Measurements from ENCODE around the gene ARL4C.

The ARL4C gene

DNA sequence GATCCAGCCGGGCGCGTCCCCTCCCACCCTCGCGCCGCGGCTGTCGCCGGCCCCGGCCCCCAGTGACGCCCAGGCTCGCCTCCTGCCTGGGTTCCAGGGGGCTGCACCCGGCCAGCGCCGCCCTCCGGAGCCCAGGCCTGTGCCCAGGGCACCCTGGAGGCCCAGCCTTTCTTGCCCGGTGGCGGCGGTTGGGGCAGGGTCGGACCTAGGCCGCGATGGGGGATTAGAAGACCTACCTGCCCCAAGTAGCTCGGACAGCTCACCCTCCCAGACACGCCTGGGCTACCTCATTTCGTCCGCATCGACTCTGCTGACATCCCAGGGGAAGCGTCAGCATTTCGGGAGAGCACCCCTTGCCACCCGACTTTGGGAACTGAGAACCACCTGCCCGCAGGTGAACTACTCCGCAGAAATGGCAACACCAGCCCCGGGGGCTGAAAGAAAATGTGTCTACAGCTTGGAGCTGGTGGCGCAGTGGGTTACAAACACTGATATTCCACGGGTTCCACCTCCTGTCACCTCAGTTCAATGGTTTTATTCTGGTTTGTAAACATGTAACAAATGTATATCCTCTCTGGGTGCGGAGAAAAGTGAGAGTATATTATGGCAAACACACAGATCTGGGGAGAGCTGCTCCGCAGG, 834 bp upstream of the ARL4C start:
- DNase-seq: no peak

DNA sequence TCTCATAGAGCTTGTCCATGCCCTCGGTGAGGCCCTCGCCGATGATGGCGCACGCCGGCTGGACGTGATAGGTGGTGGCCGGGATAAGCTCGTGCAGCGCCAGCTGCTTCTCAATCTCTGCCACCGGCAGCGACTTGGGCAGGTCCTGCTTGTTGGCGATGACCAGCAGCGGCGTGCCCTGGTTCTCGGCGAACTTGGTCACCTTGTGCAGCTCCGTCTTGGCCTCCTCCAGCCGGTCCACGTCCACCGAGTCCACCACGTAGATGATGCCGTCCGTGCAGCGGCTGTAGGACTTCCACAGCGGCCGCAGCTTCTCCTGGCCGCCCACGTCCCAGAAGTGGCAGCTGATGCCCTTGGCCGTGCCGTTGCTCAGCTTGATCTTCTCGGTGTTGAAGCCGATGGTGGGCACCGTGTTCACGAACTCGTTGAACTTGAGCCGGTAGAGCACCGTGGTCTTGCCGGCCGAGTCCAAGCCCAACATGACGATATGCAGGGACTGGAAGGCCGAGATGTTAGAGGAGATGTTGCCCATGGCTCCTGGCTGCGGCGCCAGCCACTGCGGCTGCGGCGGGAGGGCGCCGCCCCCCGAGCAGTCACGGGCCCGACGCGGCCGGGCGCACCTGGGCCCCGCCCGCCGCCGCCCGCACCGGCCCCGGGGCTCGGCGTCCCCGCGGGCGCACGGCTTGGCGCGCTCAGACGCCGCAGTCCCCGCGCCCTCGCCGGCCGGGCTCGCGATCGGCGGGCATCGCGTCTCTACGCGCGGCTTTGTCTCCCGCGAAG, 636 bp downstream of the ARL4C start:
- peak; percentile 50 for DNase-seq

DNA sequence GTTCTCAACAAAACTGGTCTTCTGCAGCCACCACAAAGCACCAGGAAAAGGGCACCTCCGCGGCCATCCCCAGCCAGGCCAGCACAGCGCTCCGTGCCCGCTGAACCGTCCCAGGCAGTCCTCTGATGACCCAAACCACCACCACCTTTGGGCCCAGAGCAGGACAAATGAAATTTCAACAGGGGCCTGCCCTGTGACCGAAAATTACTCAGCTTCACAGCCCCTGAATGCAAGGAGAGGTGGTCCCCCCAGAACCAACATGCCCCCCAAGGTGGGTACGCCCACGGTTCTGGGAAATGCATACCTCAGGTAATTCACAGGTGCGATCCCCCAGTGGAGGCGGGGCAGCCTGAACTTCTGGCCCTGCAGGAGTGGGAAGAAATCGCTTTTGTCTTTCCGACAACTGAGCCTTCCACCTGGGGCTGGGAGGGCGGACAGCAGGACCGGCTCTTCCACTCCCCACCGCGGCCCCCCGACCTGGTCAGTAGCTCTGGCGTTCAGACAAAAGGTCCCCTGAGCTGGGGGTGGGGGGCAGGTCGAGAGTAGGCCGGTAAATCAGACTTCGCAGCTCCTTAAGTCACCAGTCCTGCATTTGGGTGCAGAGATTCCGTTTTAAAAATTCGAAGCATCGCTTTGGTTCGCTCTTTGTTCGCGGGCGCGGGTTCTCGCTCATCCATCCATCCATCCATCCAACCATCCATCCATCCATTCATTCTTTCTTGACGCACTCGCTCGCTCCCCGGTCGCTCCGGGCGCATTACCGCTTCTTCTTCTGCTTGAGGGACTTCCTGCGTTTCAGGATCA, 1.4 kb downstream of the ARL4C start:
- no peak for DNase-seq

DNA sequence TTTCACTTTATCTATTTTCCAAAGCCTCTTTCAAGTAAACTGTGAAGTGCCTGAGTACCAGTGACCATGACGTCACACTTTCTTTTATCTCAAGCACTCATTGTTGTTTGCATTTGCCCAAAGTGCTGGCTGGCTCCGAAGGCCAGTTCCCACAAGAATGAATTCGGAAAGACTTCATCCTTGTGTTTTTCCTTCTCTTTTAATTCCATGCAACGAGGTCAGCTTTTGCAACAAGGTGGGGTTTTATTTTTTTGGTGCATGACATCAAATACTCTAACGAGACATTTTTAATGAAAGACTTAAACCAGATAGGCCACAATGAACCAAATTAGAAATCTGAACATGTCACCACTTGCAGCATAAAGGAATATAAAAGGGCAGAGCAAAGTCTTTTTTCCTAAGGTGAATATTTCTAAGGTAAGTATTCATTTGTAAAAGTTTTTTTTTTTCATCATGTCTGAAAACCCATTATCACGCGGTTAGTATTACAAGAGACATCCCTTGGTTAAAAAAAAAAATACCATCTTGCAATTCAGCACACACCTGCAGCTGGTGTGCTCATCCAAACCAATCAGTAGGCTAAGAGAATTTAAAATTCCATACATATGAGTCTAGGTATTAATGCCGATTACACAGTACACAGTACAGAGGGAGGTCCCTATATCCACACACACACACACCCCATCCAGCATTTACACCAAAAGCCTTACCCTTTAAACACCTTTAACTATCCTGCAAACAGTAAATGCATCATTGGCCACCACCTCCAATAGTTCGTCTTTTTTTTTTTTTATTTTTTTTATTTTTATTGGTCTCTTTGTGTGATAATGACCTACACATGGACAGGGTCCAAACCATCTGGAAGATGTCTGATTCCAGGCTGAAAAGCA, 2.3 kb downstream of the ARL4C start:
- peak; percentile 37 for DNase-seq

DNA sequence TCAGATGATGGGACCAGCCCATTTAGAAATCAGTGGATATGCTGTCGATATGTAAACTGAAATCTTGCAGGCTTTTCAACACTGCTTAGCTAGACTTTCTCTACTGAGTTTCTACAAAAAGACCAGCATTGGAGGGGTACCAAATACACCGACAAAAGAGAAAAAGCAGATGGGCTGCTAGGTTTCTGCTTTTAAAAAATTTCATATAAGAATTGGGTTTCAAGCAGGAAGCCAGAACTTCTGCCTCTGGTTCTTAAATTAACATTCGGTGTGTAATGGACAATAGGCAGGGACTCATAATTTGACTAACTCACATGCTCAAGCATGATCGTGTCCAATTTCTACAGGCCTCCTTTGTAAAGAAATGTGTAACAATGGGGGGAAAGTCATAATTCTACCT, 3.1 kb downstream of the ARL4C start:
- peak; percentile 30 for DNase-seq

DNA sequence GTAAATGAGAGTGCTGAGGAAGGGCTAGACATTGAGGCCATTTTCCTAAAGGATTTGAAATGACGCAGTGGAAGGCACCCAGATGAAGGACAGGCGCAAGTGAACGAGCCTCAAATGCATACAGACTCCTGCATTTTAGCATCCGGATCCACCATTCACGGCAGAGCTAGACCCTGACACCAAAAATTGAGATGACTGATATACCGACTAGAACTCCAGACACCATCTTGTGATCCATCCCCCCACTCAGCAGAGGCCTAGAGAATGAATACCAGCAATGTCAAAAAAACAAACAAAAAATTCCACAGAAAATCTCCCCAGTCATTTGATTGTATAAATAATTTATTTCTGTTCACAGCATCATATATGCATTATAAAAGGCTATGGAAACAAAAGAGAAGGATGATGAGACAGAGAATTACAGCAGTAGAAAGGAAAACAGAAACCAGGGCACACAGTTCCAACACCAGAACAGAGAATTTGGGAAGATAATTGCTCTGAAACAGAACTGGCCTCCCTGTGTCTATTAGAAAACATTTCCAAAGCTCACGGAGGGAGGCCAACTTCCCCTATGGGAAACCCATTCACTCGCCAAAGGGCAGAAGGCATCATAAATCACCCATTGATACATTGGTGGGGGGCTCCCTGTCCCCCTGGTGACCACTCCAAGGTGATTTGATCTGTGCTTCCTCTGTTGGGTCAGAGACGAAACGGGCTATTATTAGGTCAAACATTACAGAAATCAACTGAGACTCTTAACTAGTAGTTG, 4.0 kb downstream of the ARL4C start:
- no peak for DNase-seq

DNA sequence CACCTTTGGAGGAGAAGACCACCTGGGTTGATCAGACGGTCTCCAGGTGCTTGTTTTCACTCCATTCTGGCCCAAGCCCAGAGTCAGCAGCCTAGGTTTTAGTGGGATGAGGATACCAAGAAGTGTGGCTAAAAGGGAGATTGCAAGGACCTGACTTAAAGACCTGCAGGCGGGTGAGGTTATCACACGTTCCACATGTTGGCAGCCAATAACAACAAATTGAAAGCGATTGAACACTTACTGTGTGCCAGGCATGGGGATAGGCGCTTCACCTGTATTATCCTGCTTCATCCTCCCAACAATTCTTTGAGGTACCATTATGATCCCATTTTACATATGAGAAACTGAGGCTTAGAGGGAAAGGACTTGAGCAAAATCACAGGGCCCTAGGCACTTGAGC, 5.0 kb downstream of the ARL4C start:
- DNase-seq: peak; percentile 29

DNA sequence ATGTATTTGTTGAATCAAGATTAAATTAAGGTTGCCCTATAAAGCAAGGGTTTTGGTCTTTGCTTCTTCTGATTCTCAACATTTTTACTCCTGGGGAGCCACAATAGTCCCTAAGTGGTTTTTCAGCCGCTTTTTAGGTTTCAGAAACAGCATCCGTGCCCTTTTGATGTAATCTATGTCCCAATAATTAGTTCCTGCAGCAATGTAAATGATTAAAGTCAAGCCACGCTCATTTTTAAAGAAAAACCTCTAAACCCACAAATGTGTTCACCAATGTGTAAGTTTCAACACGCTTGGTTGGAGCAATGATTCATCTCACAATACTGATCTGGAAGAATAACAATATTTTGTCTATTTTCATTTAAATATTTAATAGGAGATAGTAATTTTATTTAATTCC, 5.6 kb downstream of the ARL4C start:
- peak; percentile 74 for DNase-seq

DNA sequence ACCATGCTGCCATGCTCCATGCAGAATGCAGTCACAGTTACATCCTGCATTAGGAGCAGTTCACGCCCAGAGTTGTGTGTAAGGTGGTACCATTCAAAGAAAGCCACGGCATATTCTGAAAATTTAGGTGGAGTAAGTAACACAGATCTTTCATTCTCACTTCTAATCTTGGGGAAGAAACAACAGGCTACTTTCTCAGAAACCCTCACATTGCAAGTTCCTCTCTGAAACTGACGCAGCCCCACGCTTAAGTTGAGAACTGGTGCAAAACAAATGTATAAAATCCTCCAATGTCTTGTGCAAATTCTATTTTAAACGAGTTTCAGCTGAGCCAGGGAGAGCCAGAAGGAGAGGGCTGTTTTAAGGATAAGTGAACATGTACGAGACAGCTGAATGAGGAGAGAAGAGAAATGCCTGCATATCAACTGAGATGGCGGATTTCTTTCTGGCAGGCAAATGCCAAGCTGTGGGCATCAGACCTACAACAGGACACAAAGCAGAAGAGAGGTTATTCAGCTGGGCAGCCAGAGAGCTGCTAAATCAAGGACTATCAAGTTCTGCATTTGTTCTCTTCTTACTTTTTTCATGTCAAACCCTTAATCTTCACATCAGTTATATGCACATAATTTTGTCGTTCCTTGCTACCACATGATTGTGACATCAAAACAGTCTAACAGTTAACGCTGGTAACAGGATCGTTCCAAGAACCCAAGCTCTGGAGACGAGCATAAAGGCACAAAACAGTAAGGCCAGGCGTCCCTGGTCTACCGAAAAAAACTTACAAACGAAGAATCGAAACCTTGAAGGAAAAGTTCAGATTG, 6.4 kb downstream of the ARL4C start:
- peak; percentile 82 for DNase-seq

DNA sequence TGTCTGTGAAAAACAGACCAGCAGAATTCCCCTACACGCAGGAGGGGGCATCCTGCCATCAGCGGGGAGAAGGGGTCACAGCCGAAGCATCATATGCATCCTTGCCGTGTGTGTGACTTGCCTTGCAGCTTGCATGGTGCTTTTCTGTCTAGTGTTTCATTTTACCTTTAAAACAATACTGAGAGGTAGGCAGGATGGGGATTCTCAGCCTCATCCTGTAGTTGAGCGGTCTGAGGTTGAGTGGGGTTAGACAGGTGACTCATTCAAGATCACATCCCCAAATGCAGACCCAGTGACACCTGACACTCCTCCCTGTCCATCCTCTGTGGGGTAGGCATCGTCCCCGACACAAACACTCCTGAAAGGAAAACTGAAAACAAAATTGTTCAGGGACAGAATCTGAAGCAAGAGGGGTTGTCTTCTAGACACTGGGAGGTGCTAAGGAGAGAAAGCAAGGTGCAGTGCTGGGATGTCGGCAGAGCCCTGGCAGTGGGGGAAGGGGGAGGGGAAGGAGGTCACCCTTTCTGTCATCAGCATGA, 7.9 kb downstream of the ARL4C start:
- DNase-seq: peak; percentile 87

DNA sequence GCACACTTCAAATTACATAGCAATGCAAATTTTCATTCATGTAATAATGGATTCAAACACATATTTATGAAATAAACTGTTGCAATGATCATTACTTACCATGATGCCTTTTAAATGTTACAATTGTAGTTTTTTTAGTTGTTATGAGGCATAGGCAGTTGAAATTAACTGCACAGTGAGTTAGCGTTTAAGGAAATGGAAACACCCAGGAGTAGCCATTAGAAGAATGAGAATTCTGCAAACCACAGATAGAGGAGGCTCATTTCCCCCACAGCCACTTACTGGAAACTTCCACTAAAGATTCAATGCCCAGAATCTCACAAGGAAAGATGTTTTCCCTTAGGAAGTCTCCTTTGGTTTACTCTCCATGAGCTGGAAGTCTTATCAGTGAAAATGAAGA, 8.4 kb downstream of the ARL4C start:
- DNase-seq: no peak

DNA sequence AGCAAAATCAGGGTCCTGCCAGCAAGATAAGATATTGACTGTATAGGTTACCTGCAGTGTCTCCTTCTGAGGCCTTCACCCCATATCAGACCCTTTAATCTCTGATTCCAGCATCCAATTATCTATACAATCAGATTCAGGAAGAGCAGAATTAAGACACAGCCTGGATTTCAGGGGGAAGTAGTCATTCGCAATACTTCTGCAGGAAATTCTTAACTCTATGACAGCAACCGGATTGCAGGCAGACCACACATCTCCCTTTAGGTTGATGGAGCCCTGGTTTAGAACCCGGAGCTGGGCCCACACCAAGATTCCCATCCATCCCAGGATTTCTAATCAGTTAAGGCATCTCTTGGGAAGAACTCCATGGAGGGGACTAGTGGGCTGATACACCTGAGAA, 9.5 kb downstream of the ARL4C start:
- no peak for DNase-seq

DNA sequence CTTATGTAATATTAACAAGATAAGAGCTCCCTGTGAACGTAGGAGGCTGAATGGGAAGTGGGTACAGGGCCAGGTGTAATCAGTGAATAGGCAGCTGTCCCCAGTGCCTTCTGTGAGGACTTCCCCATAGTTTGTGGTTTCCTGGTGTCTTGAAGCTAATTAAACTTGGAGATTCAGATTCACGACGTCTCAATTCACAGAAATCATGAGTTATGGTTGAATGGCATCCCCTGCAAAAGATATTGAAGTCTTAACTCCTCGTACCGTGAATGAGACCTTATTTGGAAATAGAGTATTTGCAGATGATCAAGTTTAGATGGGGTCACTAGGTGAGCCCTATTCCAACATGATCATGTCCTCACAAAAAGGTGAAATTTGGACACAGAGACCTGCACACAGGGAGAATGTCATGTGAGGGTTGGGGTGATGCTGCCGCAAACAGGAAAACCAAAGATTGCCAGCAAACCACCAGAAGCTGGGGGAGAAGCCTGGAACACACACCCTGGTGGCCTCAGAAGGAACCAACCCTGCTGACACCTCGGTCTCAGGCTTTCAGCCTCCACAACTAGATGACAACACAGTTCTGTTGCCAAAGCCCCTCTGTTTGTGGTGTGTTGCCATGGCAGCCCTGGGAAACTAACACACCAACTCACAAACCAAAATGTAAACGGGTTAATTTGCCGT, 13.2 kb downstream of the ARL4C start:
- DNase-seq: peak; percentile 90

DNA sequence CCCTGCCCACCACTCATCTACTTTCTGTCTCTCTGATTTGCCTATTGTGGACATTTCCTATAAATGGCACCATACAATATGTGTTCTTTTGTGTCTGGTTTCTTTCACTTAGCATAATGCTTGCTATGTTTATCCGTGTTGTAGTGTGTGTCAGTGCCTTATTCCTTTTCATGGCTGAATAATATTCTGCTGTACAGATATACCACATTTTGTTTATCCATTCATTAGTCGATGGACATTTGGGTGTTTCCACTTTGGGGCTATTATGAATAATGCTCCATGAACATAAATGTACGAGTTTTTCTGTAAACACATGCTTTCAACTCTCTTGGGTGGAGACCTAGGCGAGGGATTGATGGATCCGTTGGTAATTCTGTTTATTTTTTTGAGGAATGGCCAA, 15.6 kb downstream of the ARL4C start:
- no peak for DNase-seq

DNA sequence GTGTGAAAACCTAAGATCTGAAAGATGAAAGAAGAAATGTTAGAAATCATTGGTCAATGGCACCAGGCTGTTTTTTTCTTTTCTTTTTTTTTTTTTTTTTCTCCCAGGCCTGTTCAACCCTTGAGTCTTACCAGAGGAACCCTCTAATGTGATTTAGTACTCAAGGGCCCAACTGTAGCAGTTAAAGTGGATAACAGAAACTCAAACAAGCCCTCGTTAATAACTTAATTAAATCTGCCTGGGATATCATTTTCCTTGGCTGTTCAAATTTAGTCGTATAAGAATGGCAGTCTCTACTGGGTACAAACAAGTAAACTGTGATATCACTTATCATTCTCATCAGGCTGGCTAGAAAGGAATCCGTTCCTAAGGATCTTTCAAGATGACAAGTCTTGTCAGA, 16.5 kb downstream of the ARL4C start:
- DNase-seq: no peak

DNA sequence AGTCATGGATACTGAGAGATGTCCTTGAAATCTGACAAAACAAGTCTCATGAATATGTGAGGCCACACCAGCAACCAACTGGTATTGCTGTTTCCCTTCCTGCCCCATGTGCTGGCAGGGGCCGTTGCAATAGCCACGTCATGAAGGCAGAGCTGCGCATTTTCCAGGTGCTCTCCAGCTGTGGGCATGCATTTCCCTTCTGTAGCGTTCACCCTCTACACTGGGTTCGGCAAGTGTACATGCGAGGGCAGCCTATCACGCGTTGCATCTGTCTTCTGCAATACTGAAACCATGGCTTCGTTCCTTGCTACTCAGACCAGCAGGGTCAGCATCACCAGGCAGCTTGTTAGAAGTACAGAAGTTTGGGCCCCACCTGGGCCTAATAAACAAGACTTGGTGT, 17.4 kb downstream of the ARL4C start:
- no peak for DNase-seq

DNA sequence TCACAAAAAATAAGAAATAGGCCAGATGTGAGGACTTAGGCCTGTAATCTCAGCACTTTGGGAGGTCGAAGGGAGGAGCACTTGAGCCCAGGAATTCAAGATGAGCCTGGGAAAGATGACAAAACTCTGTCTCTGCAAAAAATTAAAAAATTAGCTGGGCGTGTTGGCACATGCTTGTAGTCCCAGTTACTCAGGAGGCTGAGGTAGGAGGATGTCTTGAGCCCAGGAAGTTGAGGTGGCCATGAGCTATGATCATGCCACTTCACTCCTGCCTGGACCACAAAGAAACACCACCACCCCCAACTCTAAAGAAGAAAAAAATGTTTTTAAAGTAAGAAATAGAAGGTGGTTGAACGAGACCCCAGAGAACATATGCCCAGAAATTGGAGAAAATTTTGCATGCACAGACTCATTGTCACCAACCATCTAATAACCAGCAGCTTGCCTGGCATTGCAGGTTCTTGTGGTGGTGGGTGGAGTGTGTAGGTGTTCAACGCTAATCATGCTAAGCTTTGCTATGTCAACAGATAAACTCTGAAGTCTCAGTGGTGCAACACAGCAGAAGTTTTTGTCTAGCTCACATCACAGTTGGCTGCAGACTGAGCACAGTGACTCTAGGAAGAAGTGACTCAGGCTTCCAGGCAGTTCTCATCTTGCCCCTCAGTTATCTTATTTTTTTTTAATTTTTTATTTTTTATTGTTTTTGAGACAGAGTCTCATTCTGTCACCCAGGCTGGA, 18.6 kb downstream of the ARL4C start:
- peak; percentile 39 for DNase-seq

DNA sequence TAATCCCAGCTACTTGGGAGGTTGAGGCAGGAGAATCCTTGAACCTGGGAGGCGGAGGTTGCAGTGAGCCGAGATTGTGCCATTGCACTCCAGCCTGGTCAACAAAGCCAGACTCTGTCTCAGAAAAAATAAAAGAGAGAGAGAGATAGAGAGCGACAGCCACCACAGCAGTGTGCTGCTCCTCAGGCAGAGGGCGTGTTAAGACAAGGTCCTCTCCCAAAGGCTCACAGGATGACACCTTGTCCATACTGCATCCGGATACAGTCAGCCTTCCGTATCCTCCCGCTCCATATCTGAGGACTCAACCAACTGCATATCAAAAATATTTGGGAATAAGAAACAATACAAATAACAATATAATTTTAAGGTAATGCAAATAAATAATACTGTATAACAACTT, 20.1 kb downstream of the ARL4C start:
- DNase-seq: no peak

DNA sequence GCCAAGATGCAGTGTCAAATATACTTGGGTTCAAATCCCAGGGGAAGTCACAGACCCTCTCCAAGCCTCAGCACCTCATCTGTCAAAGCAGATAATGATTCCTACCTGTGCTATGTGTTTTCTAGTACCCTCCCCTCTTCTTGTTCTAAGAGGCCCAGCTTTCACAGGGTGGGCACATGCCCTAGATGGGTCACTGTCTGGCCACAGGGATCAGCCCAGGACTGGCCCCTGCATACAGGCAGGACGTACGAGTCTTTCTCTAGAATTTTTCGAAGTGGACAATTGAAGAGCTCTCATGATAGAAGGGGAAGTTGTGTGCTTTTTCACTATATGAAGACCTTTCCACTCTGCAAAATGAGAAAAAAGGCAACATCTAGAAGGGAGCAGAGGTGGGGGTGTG, 22.2 kb downstream of the ARL4C start:
- no peak for DNase-seq

DNA sequence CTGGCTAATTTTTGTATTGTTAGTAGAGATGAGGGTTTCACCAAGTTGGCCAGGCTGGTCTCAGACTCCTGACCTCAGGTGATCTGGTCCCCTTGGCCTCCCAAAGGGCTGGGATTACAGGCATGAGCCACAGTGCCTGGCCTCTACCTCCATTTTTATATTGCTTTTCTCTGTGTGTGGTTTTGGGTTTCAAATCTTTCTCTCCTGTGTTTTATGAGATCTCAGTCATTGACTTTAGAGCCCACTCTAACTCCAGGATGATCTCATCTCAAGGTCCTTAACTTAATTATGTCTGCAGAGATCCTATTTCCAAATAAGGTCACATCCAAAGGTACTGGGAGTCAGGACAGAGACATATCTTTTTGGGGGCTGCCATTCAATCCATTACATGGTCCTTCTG, 24.7 kb downstream of the ARL4C start:
- DNase-seq: no peak
